ENCODE data around the gene MITF. TPM values are rescaled to one million over a fixed set of nuclear protein-coding genes. Genes with fewer than 3 reads are reported as not detected.

Gene MITF
- total and polyA plus RNA-seq, 3 experiments from 2014 or later: 0.38 to 0.81 TPM; not detected in 1

- DNase-seq: no peak
- no peaks in the 10 kb centered on the region for H3K4me1 Mint-ChIP-seq
- CTCF ChIA-PET: no interaction called here
- H3K4me3 Mint-ChIP-seq: no peak overlapping the region
- H3K9me3 ChIP-seq (ENCODE audit: low read length): no peaks in the 10 kb centered on the region
- H3K27me3 Mint-ChIP-seq: peaks cover 0 to 1% of the 10 kb centered on the region in 2 donors
- H3K27ac Mint-ChIP-seq: no peak overlapping the region
- no peaks in the 10 kb centered on the region for H3K36me3 ChIP-seq (ENCODE audit: insufficient read depth, low read length)
- H3K9me3 Mint-ChIP-seq: no peaks in the 10 kb centered on the region
- H3K27me3 ChIP-seq (ENCODE audit: insufficient read depth, low read length, poor library complexity, severe bottlenecking): no peaks in the 10 kb centered on the region
- no peak overlapping the region for H3K27ac ChIP-seq (ENCODE audit: low read depth, low read length)
- no peak overlapping the region for H3K4me3 ChIP-seq (ENCODE audit: low read length)
- H3K4me1 ChIP-seq (ENCODE audit: insufficient read depth, low read length): no peaks in the 10 kb centered on the region
- POLR2A ChIA-PET: no interaction called here
- H3K36me3 Mint-ChIP-seq: no peaks in the 10 kb centered on the region
Observed at GRCh38 chr3:69811452-69812401, 72.5 kb downstream of the MITF start.

GRCh38 chr3:69815970-69816369 lies 76.7 kb downstream of the MITF start:
- ChIA-PET CTCF (no interaction called here), POLR2A (no interaction called here)
- Histone ChIP-seq H3K9me3 (ENCODE audit: low read length) (no peaks in the 10 kb centered on the region), H3K36me3 (ENCODE audit: insufficient read depth, low read length) (no peaks in the 10 kb centered on the region), H3K4me3 (ENCODE audit: low read length) (no peak overlapping the region), H3K27ac (ENCODE audit: low read depth, low read length) (no peak overlapping the region), H3K27me3 (ENCODE audit: insufficient read depth, low read length, poor library complexity, severe bottlenecking) (no peaks in the 10 kb centered on the region), H3K4me1 (ENCODE audit: insufficient read depth, low read length) (no peaks in the 10 kb centered on the region)
- Mint-ChIP-seq H3K4me1 (no peaks in the 10 kb centered on the region), H3K27me3 (no peaks in the 10 kb centered on the region), H3K4me3 (no peak overlapping the region), H3K9me3 (no peaks in the 10 kb centered on the region), H3K36me3 (no peaks in the 10 kb centered on the region), H3K27ac (no peak overlapping the region)
- DNase-seq: no peak

- Mint-ChIP-seq H3K4me1 (no peaks in the 10 kb centered on the region), H3K9me3 (no peaks in the 10 kb centered on the region), H3K27me3 (no peaks in the 10 kb centered on the region), H3K27ac (no peak overlapping the region), H3K4me3 (no peak overlapping the region), H3K36me3 (no peaks in the 10 kb centered on the region)
- POLR2A ChIA-PET: no interaction called here
- no peaks in the 10 kb centered on the region for H3K4me1 ChIP-seq (ENCODE audit: insufficient read depth, low read length)
- H3K4me3 ChIP-seq (ENCODE audit: low read length): no peak overlapping the region
- no peaks in the 10 kb centered on the region for H3K27me3 ChIP-seq (ENCODE audit: insufficient read depth, low read length, poor library complexity, severe bottlenecking)
- CTCF ChIA-PET: no interaction called here
- no peak for DNase-seq
- no peaks in the 10 kb centered on the region for H3K9me3 ChIP-seq (ENCODE audit: low read length)
- H3K27ac ChIP-seq (ENCODE audit: low read depth, low read length): no peak overlapping the region
- no peaks in the 10 kb centered on the region for H3K36me3 ChIP-seq (ENCODE audit: insufficient read depth, low read length)
Observed at GRCh38 chr3:69817988-69818387, 78.7 kb downstream of the MITF start.

GRCh38 chr3:69819282-69819681 lies 80.0 kb downstream of the MITF start:
- Histone ChIP-seq H3K27ac (ENCODE audit: low read depth, low read length) (no peak overlapping the region), H3K4me1 (ENCODE audit: insufficient read depth, low read length) (no peaks in the 10 kb centered on the region), H3K36me3 (ENCODE audit: insufficient read depth, low read length) (no peaks in the 10 kb centered on the region), H3K27me3 (ENCODE audit: insufficient read depth, low read length, poor library complexity, severe bottlenecking) (no peaks in the 10 kb centered on the region), H3K9me3 (ENCODE audit: low read length) (no peaks in the 10 kb centered on the region), H3K4me3 (ENCODE audit: low read length) (no peak overlapping the region)
- H3K27ac Mint-ChIP-seq: no peak overlapping the region
- no peak overlapping the region for H3K4me3 Mint-ChIP-seq
- no peak for DNase-seq
- no peaks in the 10 kb centered on the region for H3K36me3 Mint-ChIP-seq
- ChIA-PET POLR2A (no interaction called here), CTCF (no interaction called here)
- H3K27me3 Mint-ChIP-seq: no peaks in the 10 kb centered on the region
- H3K9me3 Mint-ChIP-seq: peaks cover 0 to 3% (median 0%) of the 10 kb centered on the region in 5 donors
- H3K4me1 Mint-ChIP-seq: no peaks in the 10 kb centered on the region

GRCh38 chr3:69821133-69821532 lies 81.9 kb downstream of the MITF start:
- no peak overlapping the region for H3K27ac ChIP-seq (ENCODE audit: low read depth, low read length)

GRCh38 chr3:69823743-69824142 lies 84.5 kb downstream of the MITF start:
- H3K27me3 Mint-ChIP-seq: no peaks in the 10 kb centered on the region

More at GRCh38 chr3:69821133-69821532, 81.9 kb downstream of the MITF start:
- Histone ChIP-seq H3K27me3 (ENCODE audit: insufficient read depth, low read length, poor library complexity, severe bottlenecking) (no peaks in the 10 kb centered on the region), H3K36me3 (ENCODE audit: insufficient read depth, low read length) (no peaks in the 10 kb centered on the region), H3K4me1 (ENCODE audit: insufficient read depth, low read length) (no peaks in the 10 kb centered on the region), H3K4me3 (ENCODE audit: low read length) (no peak overlapping the region), H3K9me3 (ENCODE audit: low read length) (no peaks in the 10 kb centered on the region)
- CTCF ChIA-PET: no interaction called here
- no peaks in the 10 kb centered on the region for H3K27me3 Mint-ChIP-seq
- POLR2A ChIA-PET: no interaction called here
- peaks cover 0 to 3% (median 0%) of the 10 kb centered on the region in 5 donors for H3K9me3 Mint-ChIP-seq
- H3K27ac Mint-ChIP-seq: no peak overlapping the region
- DNase-seq: no peak
- H3K4me1 Mint-ChIP-seq: no peaks in the 10 kb centered on the region
- H3K4me3 Mint-ChIP-seq: no peak overlapping the region
- H3K36me3 Mint-ChIP-seq: no peaks in the 10 kb centered on the region

GRCh38 chr3:69825446-69825845 lies 86.2 kb downstream of the MITF start:
- H3K4me3 Mint-ChIP-seq: no peak overlapping the region
- no peaks in the 10 kb centered on the region for H3K36me3 ChIP-seq (ENCODE audit: insufficient read depth, low read length)
- H3K36me3 Mint-ChIP-seq: no peaks in the 10 kb centered on the region
- ChIA-PET POLR2A (no interaction called here), CTCF (no interaction called here)
- no peaks in the 10 kb centered on the region for H3K4me1 Mint-ChIP-seq
- H3K4me1 ChIP-seq (ENCODE audit: insufficient read depth, low read length): no peaks in the 10 kb centered on the region
- no peak overlapping the region for H3K27ac ChIP-seq (ENCODE audit: low read depth, low read length)
- no peak overlapping the region for H3K4me3 ChIP-seq (ENCODE audit: low read length)
- peaks cover 0 to 3% (median 2%) of the 10 kb centered on the region in 5 donors for H3K9me3 Mint-ChIP-seq
- H3K27ac Mint-ChIP-seq: no peak overlapping the region
- H3K9me3 ChIP-seq (ENCODE audit: low read length): no peaks in the 10 kb centered on the region
- H3K27me3 ChIP-seq (ENCODE audit: insufficient read depth, low read length, poor library complexity, severe bottlenecking): no peaks in the 10 kb centered on the region
- no peak for DNase-seq
- no peaks in the 10 kb centered on the region for H3K27me3 Mint-ChIP-seq

More at GRCh38 chr3:69823743-69824142, 84.5 kb downstream of the MITF start:
- Mint-ChIP-seq H3K4me3 (no peak overlapping the region), H3K4me1 (no peaks in the 10 kb centered on the region), H3K36me3 (no peaks in the 10 kb centered on the region), H3K27ac (no peak overlapping the region), H3K9me3 (peaks cover 0 to 3% (median 0%) of the 10 kb centered on the region in 5 donors)
- ChIA-PET CTCF (no interaction called here), POLR2A (no interaction called here)
- Histone ChIP-seq H3K36me3 (ENCODE audit: insufficient read depth, low read length) (no peaks in the 10 kb centered on the region), H3K27me3 (ENCODE audit: insufficient read depth, low read length, poor library complexity, severe bottlenecking) (no peaks in the 10 kb centered on the region), H3K9me3 (ENCODE audit: low read length) (no peaks in the 10 kb centered on the region), H3K4me1 (ENCODE audit: insufficient read depth, low read length) (no peaks in the 10 kb centered on the region), H3K4me3 (ENCODE audit: low read length) (no peak overlapping the region), H3K27ac (ENCODE audit: low read depth, low read length) (no peak overlapping the region)
- no peak for DNase-seq

- Mint-ChIP-seq H3K4me1 (no peaks in the 10 kb centered on the region), H3K36me3 (no peaks in the 10 kb centered on the region), H3K27me3 (no peaks in the 10 kb centered on the region), H3K27ac (no peak overlapping the region), H3K4me3 (no peak overlapping the region), H3K9me3 (peaks cover 0 to 3% (median 2%) of the 10 kb centered on the region in 5 donors)
- H3K4me1 ChIP-seq (ENCODE audit: insufficient read depth, low read length): no peaks in the 10 kb centered on the region
- no peaks in the 10 kb centered on the region for H3K36me3 ChIP-seq (ENCODE audit: insufficient read depth, low read length)
- H3K27ac ChIP-seq (ENCODE audit: low read depth, low read length): no peak overlapping the region
- H3K9me3 ChIP-seq (ENCODE audit: low read length): no peaks in the 10 kb centered on the region
- ChIA-PET CTCF (no interaction called here), POLR2A (no interaction called here)
- no peaks in the 10 kb centered on the region for H3K27me3 ChIP-seq (ENCODE audit: insufficient read depth, low read length, poor library complexity, severe bottlenecking)
- no peak overlapping the region for H3K4me3 ChIP-seq (ENCODE audit: low read length)
- no peak for DNase-seq
Observed at GRCh38 chr3:69827127-69827526, 87.9 kb downstream of the MITF start.
